ENCODE measurements around the gene CACNA1B. TPM values are rescaled to one million over a fixed set of nuclear protein-coding genes. Genes with fewer than 3 reads are reported as not detected.

The CACNA1B gene
- total and polyA plus RNA-seq, 9 of the 15 experiments (the other 6 are each of a cell fraction or from before 2014, with no cell fraction given): 0.01 to 0.04 TPM; not detected in 7

DNA sequence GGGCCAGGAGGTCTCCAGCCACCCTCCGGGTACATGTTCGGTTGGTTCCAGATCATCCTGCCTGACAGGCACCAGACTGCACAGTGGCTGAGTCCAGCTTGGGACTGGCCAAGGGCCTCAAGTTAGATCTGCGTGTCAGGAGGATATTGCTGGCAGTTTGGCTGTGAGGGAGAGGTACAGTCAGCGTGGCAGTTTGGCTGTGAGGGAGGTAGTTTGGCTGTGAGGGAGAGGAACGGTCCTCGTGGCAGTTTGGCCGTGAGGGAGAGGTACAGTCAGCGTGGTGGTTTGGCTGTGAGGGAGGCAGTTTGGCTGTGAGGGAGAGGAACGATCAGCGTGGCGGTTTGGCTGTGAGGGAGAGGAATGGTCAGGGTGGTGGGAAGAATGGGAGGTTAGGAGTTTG lies 39.0 kb downstream of the CACNA1B start:
- in situ Hi-C loops (cut with MboI) (no loop called here), intact Hi-C loops (cut with micrococcal nuclease) (no loop called here)
- Histone ChIP-seq H3K9ac (ENCODE audit: insufficient read depth in 1 of 2, low read depth in 2 of 2, low read length in 2 of 2) (no peak overlapping the region), H3K9me3 (replicated peaks; ENCODE audit: control insufficient read depth, insufficient read depth, low read depth, low read length) (no peaks in the 10 kb centered on the region), H3K36me3 (ENCODE audit: control insufficient read depth, insufficient read depth, low read length) (no peaks in the 10 kb centered on the region), H3K79me2 (ENCODE audit: control insufficient read depth, insufficient read depth, low read length) (no peaks in the 10 kb centered on the region), H3K4me2 (ENCODE audit: insufficient read depth, low read length) (no peak overlapping the region), H3K4me1 (replicated peaks in 1 of 2; ENCODE audit: control insufficient read depth in 2 of 2, insufficient read depth in 2 of 2, low read length in 2 of 2) (no peaks in the 10 kb centered on the region), H2AFZ (ENCODE audit: low read depth, low read length) (no peak overlapping the region), H3K9me1 (ENCODE audit: control insufficient read depth, insufficient read depth, low read length) (no peaks in the 10 kb centered on the region), H3K27me3 (ENCODE audit: control insufficient read depth in 2 of 2, insufficient read depth in 2 of 2, low read length in 2 of 2) (peaks cover 12 to 75% of the 10 kb centered on the region in 2 experiments), H4K20me1 (replicated peaks; ENCODE audit: control insufficient read depth, insufficient read depth, low read length) (no peaks in the 10 kb centered on the region), H3K27ac (ENCODE audit: extremely low read depth, low read depth, low read length) (no peak overlapping the region), H3K4me3 (no peak overlapping the region)
- FAIRE-seq (no peak), DNase-seq (ENCODE audit: extremely low read depth in 1 of 4, low spot score in 3 of 4) (no peak), ATAC-seq (no peak)
- CTCF ChIA-PET (ENCODE audit: low intra/inter-chr PET ratio): no interaction called here
- TF ChIP-seq ZNF583 (CRISPR knock-in tag; IDR thresholded peaks at IDR 0.05) (no peak), HMBOX1 (IDR thresholded peaks at IDR 0.05) (no peak), E2F8 (IDR thresholded peaks at IDR 0.05; ENCODE audit: low read depth, partially characterized antibody) (no peak), CTCF (IDR thresholded peaks at IDR 0.05 in 2 of 3, conservative IDR thresholded peaks at IDR 0.05 in 1 of 3; ENCODE audit: insufficient read depth in 2 of 3, low read depth in 1 of 3, low read length in 3 of 3) (no peak), ZNF644 (tag; IDR thresholded peaks at IDR 0.05; ENCODE audit: low read depth) (no peak), HOMEZ (CRISPR knock-in tag; IDR thresholded peaks at IDR 0.05) (no peak), MEF2A (IDR thresholded peaks at IDR 0.05; ENCODE audit: control insufficient read depth, low read depth, low read length) (no peak), ETV6 (IDR thresholded peaks at IDR 0.05; ENCODE audit: borderline replicate concordance in 1 of 2, low read depth in 2 of 2, low read length in 1 of 2) (no peak), ETV6 (CRISPR knock-in tag; IDR thresholded peaks at IDR 0.05; ENCODE audit: borderline replicate concordance) (no peak), ZBTB12 (CRISPR knock-in tag; IDR thresholded peaks at IDR 0.05) (no peak), ZNF347 (CRISPR knock-in tag; IDR thresholded peaks at IDR 0.05; ENCODE audit: low read depth) (no peak), MBD2 (IDR thresholded peaks at IDR 0.05; ENCODE audit: borderline replicate concordance, low read depth) (no peak), STAT5B (CRISPR knock-in tag; IDR thresholded peaks at IDR 0.05) (no peak)
- POLR2A ChIA-PET: no interaction called here
- 3% methylated on average over 9 of the region's 11 CpGs for WGBS (ENCODE audit: insufficient coverage, low coverage, missing lambda C conversion rate)
- BruUV-seq (replicated peaks): no TSS peak
